ENCODE results near the gene KRTAP5-2. TPM values are rescaled to one million over a fixed set of nuclear protein-coding genes. Genes with fewer than 3 reads are reported as not detected.

Gene KRTAP5-2
- total RNA-seq, 1 donor from 2014 or later, result not detected

GRCh38 chr11:1638344-1638743 lies 40.2 kb upstream of the KRTAP5-2 start:
- H3K36me3 Mint-ChIP-seq (ENCODE audit: insufficient read depth), result no peaks in the 10 kb centered on the region
- DNase-seq (ENCODE audit: low spot score, unreplicated experiment), result no peak
- H3K27ac Mint-ChIP-seq, result no peak overlapping the region
- TF ChIP-seq CTCF (IDR thresholded peaks at IDR 0.05; ENCODE audit: unreplicated experiment), result no peak
- H3K4me3 Mint-ChIP-seq (ENCODE audit: low read depth), result no peak overlapping the region
- H3K9me3 Mint-ChIP-seq (ENCODE audit: low read depth), result no peaks in the 10 kb centered on the region
- peaks cover 32% of the 10 kb centered on the region for H3K27me3 Mint-ChIP-seq
- peaks cover 6% of the 10 kb centered on the region for H3K4me1 Mint-ChIP-seq (ENCODE audit: low read depth)

DNA sequence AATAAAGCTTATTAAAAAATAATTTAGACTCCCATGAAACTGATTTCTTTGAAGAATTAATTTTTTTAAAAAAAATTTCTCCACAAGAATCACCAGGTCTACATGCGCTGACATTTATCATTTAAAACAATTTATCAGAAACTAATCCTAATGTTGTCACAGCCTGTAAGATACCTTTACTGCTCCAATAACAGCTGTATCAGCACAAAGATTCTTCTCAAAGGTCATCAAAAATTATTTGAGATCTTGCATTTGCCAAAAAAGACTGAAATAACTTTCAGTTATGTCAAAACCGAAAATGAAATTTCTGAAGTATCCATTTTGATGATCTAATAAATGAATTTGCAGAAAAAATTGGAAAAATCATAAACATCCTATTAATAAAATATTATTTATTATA lies 39.5 kb upstream of the KRTAP5-2 start:
- no peak overlapping the region for H3K27ac Mint-ChIP-seq
- TF ChIP-seq CTCF (IDR thresholded peaks at IDR 0.05; ENCODE audit: unreplicated experiment), result no peak
- H3K9me3 Mint-ChIP-seq (ENCODE audit: low read depth), result no peaks in the 10 kb centered on the region
- no peaks in the 10 kb centered on the region for H3K36me3 Mint-ChIP-seq (ENCODE audit: insufficient read depth)
- peaks cover 8% of the 10 kb centered on the region for H3K4me1 Mint-ChIP-seq (ENCODE audit: low read depth)
- peaks cover 39% of the 10 kb centered on the region for H3K27me3 Mint-ChIP-seq
- H3K4me3 Mint-ChIP-seq (ENCODE audit: low read depth), result no peak overlapping the region
- no peak for DNase-seq (ENCODE audit: low spot score, unreplicated experiment)

DNA sequence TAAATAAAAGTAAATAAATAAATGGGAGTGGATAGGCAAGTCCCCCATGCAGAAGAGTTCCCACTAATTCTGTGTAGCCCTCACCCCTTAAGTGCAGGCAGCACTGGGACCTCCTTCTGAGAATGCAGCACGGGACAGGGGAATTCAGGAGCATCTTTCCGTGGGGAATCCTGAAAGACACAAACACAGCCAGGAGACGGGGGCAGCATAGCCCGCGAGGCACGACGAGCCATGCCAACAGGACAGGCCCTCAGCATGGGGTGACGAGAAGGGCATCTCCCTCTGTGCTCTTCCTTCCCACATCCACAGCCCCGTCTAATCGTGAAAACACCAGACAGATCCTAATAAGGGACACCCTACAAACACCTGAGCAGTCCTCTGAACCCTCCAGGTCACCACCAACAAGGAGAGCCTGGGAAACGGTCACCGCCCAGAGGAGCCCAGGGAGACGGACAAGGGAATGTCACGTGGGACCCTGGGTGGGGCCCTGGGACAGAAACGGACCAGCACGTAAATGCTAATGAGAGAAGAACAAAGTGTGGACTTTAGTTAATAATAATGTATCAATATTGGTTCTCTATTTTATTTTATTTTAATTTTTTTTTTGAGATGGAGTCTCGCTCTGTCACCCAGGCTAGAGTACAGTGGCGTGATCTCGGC lies 38.3 kb upstream of the KRTAP5-2 start:
- H3K4me3 Mint-ChIP-seq (ENCODE audit: low read depth), result no peak overlapping the region
- peaks cover 9% of the 10 kb centered on the region for H3K4me1 Mint-ChIP-seq (ENCODE audit: low read depth)
- TF ChIP-seq CTCF (IDR thresholded peaks at IDR 0.05; ENCODE audit: unreplicated experiment), result no peak
- no peaks in the 10 kb centered on the region for H3K36me3 Mint-ChIP-seq (ENCODE audit: insufficient read depth)
- peaks cover 48% of the 10 kb centered on the region for H3K27me3 Mint-ChIP-seq
- no peak for DNase-seq (ENCODE audit: low spot score, unreplicated experiment)
- no peak overlapping the region for H3K27ac Mint-ChIP-seq
- no peaks in the 10 kb centered on the region for H3K9me3 Mint-ChIP-seq (ENCODE audit: low read depth)

GRCh38 chr11:1633864-1634263 lies 35.8 kb upstream of the KRTAP5-2 start:
- Mint-ChIP-seq H3K27ac (no peak overlapping the region), H3K36me3 (ENCODE audit: insufficient read depth) (no peaks in the 10 kb centered on the region), H3K4me1 (ENCODE audit: low read depth) (peaks cover 6% of the 10 kb centered on the region), H3K27me3 (peaks cover 51% of the 10 kb centered on the region), H3K9me3 (ENCODE audit: low read depth) (no peaks in the 10 kb centered on the region), H3K4me3 (ENCODE audit: low read depth) (no peak overlapping the region)
- no peak for DNase-seq (ENCODE audit: low spot score, unreplicated experiment)
- TF ChIP-seq CTCF (IDR thresholded peaks at IDR 0.05; ENCODE audit: unreplicated experiment), result no peak

GRCh38 chr11:1632053-1632714 lies 34.1 kb upstream of the KRTAP5-2 start:
- peaks cover 58% of the 10 kb centered on the region for H3K27me3 Mint-ChIP-seq
- H3K9me3 Mint-ChIP-seq (ENCODE audit: low read depth), result no peaks in the 10 kb centered on the region
- H3K4me1 Mint-ChIP-seq (ENCODE audit: low read depth), result peaks cover 7% of the 10 kb centered on the region
- DNase-seq (ENCODE audit: low spot score, unreplicated experiment), result no peak
- H3K4me3 Mint-ChIP-seq (ENCODE audit: low read depth), result no peak overlapping the region
- H3K36me3 Mint-ChIP-seq (ENCODE audit: insufficient read depth), result no peaks in the 10 kb centered on the region
- no peak overlapping the region for H3K27ac Mint-ChIP-seq
- TF ChIP-seq CTCF (IDR thresholded peaks at IDR 0.05; ENCODE audit: unreplicated experiment), result no peak

Data from progenitor cell of endocrine pancreas (in vitro differentiated cells).